ENCODE measurements around the gene TOPBP1. TPM values are rescaled to one million over a fixed set of nuclear protein-coding genes. Genes with fewer than 3 reads are reported as not detected.

The TOPBP1 gene
- total RNA-seq, 1 experiment from 2014 or later: 51.5 TPM

DNA sequence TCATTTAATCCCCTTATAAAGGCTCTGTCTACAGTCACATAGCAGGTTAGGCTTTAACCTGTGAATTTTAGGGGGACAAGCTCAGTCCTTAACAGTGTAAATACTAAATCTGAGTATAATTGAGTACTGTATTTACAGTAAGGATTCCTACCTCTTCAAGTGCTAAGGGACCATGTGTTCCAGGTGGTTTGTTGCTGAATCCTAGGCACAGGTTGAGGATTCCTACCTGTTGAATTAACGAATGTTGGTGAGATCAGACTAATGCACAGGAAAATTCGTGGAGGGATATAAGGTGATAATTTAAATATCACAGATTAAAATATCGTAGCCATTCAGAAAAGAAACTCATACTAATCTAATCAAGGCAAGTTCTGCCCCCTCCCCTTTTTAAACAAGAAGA lies 63.3 kb downstream of the TOPBP1 start:
- H3K9ac ChIP-seq (ENCODE audit: extremely low read depth, insufficient read length, low read length): no peak overlapping the region
- no peak overlapping the region for H3K4me2 ChIP-seq (ENCODE audit: insufficient read depth, insufficient read length, low read length)
- H3K27me3 ChIP-seq (ENCODE audit: insufficient read depth, low read length): no peaks in the 10 kb centered on the region
- no peak overlapping the region for H2BK15ac ChIP-seq (ENCODE audit: low read depth, low read length)
- H3K23me2 ChIP-seq (ENCODE audit: insufficient read length, low read depth, low read length, poor library complexity, severe bottlenecking): no peaks in the 10 kb centered on the region
- no peak overlapping the region for H4K8ac ChIP-seq (replicated peaks; ENCODE audit: insufficient read length, low read depth, low read length)
- H3K23ac ChIP-seq (ENCODE audit: insufficient read length, low read depth, low read length): no peak overlapping the region
- WGBS (ENCODE audit: extremely low coverage, insufficient read length, low lambda C conversion rate): no CpG with 5 or more reads among the region's 3 CpGs
- peaks cover 2 to 8% of the 10 kb centered on the region in 2 experiments; a peak in 2 of 4 replicates for H3K4me1 Mint-ChIP-seq
- no peaks in the 10 kb centered on the region for H3K27me3 Mint-ChIP-seq (ENCODE audit: low read depth)
- no peak overlapping the region for H2AK5ac ChIP-seq (ENCODE audit: insufficient read length, low read length)
- H4K5ac ChIP-seq (ENCODE audit: insufficient read length, low read depth, low read length): no peak overlapping the region
- H2BK120ac ChIP-seq (ENCODE audit: low read depth, low read length, poor library complexity, severe bottlenecking): no peak overlapping the region
- H3K9me3 Mint-ChIP-seq: no peaks in the 10 kb centered on the region
- no peak overlapping the region for H3K56ac ChIP-seq (ENCODE audit: insufficient read length, low read depth, low read length)
- H3K27ac Mint-ChIP-seq: peak overlapping the region in 2 of 3 experiments; percentile 53 to 81; a peak in 2 of 7 replicates
- H3K36me3 Mint-ChIP-seq (ENCODE audit: insufficient read depth in 1 of 3, low read depth in 3 of 3): peaks cover 0 to 14% (median 3%) of the 10 kb centered on the region in 3 experiments; a peak in 6 of 7 replicates
- no peak overlapping the region for H3T11ph ChIP-seq (ENCODE audit: low read length)
- H3K14ac ChIP-seq (ENCODE audit: insufficient read depth, low read length): no peak overlapping the region
- H2BK5ac ChIP-seq (ENCODE audit: insufficient read length, low read length): no peak overlapping the region
- no peak overlapping the region for H2BK12ac ChIP-seq (ENCODE audit: insufficient read length, low read depth, low read length)
- no peaks in the 10 kb centered on the region for H3K79me1 ChIP-seq (ENCODE audit: insufficient read depth, low read depth, low read length, poor library complexity, severe bottlenecking)
- H3K18ac ChIP-seq (ENCODE audit: insufficient read length, low read depth, low read length): no peak overlapping the region
- no peak for DNase-seq
- H3K79me2 ChIP-seq (ENCODE audit: insufficient read depth, low read length): no peaks in the 10 kb centered on the region
- H3K4ac ChIP-seq (ENCODE audit: low read depth, low read length): no peak overlapping the region
- no peak overlapping the region for H4K91ac ChIP-seq (ENCODE audit: insufficient read length, low read depth, low read length)
- H3K9me3 ChIP-seq (ENCODE audit: control insufficient read depth, low read depth, low read length): no peaks in the 10 kb centered on the region
- H2AFZ ChIP-seq (ENCODE audit: low read length): no peak overlapping the region
- no peaks in the 10 kb centered on the region for H3K4me1 ChIP-seq (ENCODE audit: insufficient read depth, low read length)
- H3K27ac ChIP-seq (ENCODE audit: insufficient read length, low read depth, low read length): no peak overlapping the region
- H3K4me3 Mint-ChIP-seq: no peak overlapping the region
- no peaks in the 10 kb centered on the region for H4K20me1 ChIP-seq (ENCODE audit: control insufficient read depth, insufficient read depth, insufficient read length)
- H2BK20ac ChIP-seq (ENCODE audit: low read depth, low read length, poor library complexity, severe bottlenecking): no peak overlapping the region
- TF ChIP-seq, protein P1, sequence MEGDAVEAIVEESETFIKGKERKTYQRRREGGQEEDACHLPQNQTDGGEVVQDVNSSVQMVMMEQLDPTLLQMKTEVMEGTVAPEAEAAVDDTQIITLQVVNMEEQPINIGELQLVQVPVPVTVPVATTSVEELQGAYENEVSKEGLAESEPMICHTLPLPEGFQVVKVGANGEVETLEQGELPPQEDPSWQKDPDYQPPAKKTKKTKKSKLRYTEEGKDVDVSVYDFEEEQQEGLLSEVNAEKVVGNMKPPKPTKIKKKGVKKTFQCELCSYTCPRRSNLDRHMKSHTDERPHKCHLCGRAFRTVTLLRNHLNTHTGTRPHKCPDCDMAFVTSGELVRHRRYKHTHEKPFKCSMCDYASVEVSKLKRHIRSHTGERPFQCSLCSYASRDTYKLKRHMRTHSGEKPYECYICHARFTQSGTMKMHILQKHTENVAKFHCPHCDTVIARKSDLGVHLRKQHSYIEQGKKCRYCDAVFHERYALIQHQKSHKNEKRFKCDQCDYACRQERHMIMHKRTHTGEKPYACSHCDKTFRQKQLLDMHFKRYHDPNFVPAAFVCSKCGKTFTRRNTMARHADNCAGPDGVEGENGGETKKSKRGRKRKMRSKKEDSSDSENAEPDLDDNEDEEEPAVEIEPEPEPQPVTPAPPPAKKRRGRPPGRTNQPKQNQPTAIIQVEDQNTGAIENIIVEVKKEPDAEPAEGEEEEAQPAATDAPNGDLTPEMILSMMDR (conservative IDR thresholded peaks at IDR 0.05): no peak

Measured in H9 (cell line).